RWPE1 (cell line): ENCODE measurements around the gene RAB36.

Experiments used
- CTCF ChIA-PET: fragments of 350-600 bp; sonication (Branson Sonifier 250); formaldehyde crosslinking; extraction: SDS; loops from one replicate; lab custom pipeline; 2021; lab: Yijun Ruan, JAX
- POLR2A ChIA-PET: fragments of 400-600 bp; formaldehyde crosslinking; extraction: SDS; loops from one replicate; lab custom pipeline; 2020; ENCODE audit warnings: antibody characterized with exemption; ENCODE audit not compliant: low non-redundant PET; lab: Yijun Ruan, JAX
- DNase-seq: peaks from one replicate; pipeline ENCODE4 v3.0.0; 2012; ENCODE audit warnings: low spot score
- H3K27ac ChIP-seq: fragments of 450-650 bp; 2 replicates; pipeline ENCODE4 v1.5.1; 2017
- TF ChIP-seq, protein P1 (sequence below): fragments of 450-650 bp; conservative IDR thresholded peaks from 2 replicates; pipeline ENCODE4 v1.5.1; 2017; ENCODE audit warnings: low read depth, mild to moderate bottlenecking

Gene RAB36

GRCh38 chr22:23144432-23144831 lies 845 bp upstream of the RAB36 start:
- H3K27ac ChIP-seq, result no peak overlapping the region
- no peak for DNase-seq
- TF ChIP-seq, protein P1, sequence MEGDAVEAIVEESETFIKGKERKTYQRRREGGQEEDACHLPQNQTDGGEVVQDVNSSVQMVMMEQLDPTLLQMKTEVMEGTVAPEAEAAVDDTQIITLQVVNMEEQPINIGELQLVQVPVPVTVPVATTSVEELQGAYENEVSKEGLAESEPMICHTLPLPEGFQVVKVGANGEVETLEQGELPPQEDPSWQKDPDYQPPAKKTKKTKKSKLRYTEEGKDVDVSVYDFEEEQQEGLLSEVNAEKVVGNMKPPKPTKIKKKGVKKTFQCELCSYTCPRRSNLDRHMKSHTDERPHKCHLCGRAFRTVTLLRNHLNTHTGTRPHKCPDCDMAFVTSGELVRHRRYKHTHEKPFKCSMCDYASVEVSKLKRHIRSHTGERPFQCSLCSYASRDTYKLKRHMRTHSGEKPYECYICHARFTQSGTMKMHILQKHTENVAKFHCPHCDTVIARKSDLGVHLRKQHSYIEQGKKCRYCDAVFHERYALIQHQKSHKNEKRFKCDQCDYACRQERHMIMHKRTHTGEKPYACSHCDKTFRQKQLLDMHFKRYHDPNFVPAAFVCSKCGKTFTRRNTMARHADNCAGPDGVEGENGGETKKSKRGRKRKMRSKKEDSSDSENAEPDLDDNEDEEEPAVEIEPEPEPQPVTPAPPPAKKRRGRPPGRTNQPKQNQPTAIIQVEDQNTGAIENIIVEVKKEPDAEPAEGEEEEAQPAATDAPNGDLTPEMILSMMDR, result no peak
- CTCF ChIA-PET, result no interaction called here
- POLR2A ChIA-PET, result interaction anchor here (0.6 kb wide), 1 partner anchor 9 kb away, joined by 3 read pairs; no protein-coding TSS in a partner anchor

GRCh38 chr22:23145878-23146470 lies 697 bp downstream of the RAB36 start:
- TF ChIP-seq, protein P1, result no peak
- POLR2A ChIA-PET, result no interaction called here
- peak overlapping the region; percentile 64 for H3K27ac ChIP-seq
- CTCF ChIA-PET, result interaction anchor here (0.5 to 1.2 kb wide), 3 partner anchors 83 to 689 kb away, joined by 3 to 4 read pairs (median 3); no protein-coding TSS in a partner anchor
- no peak for DNase-seq

GRCh38 chr22:23146478-23147205 lies 1.4 kb downstream of the RAB36 start:
- CTCF ChIA-PET, result interaction anchor here (0.5 to 1.2 kb wide), 3 partner anchors 83 to 688 kb away, joined by 3 to 4 read pairs (median 3); no protein-coding TSS in a partner anchor
- DNase-seq, result no peak
- POLR2A ChIA-PET, result no interaction called here
- peak overlapping the region; percentile 64 for H3K27ac ChIP-seq
- TF ChIP-seq, protein P1, result no peak

DNA sequence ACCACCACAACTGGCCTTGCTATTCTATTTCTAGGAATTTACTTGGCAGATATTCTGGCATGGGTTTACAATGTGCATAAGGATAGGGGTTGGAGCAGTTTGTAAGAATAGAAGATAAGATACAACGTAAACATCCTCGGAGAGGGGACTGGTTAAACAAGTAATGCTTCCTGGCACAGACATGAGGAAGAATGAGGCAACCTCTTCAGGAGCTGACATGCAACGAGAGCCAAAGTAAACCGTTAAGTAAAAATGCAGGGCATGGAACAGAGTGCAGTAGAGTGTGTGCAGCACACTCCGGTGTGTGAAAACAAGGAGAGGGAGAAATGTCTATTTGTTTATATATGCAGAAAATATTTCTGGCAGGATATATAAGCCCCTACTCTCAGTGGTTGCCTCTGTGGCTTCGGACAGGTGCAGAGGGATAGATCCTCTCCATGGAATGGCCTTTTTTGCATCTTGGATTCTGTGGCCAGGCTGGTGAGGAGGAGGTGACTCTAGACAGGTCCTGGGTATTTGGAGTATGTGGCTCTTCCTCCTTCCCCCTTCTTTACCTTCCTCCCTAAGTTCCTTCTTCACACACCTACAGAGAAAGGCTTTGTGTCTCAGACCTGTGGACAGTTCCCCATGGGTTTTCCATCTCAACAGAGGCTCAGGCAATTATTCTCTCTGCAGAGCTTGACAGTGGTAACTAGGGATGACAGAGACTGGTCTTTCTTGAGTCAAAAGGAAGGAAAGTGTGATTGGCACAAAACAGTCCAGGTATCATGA lies 2.5 kb downstream of the RAB36 start:
- CTCF ChIA-PET, result no interaction called here
- DNase-seq, result no peak
- POLR2A ChIA-PET, result no interaction called here
- TF ChIP-seq, protein P1, result no peak
- no peak overlapping the region for H3K27ac ChIP-seq

- no peak for DNase-seq
- ChIA-PET POLR2A (no interaction called here), CTCF (interaction anchor here (0.6 kb wide), 1 partner anchor 30 kb away, joined by 3 read pairs; no protein-coding TSS in a partner anchor)
These were observed 4.5 kb downstream of the RAB36 start for GRCh38 chr22:23149743-23150238.

More at GRCh38 chr22:23149743-23150238, 4.5 kb downstream of the RAB36 start:
- TF ChIP-seq, protein P1, result no peak
- no peak overlapping the region for H3K27ac ChIP-seq
